Testis (tissue), 2 donors: ENCODE data around the gene CDC20.

ENCODE experiments used
- POLR2A ChIP-seq: fragments of 450-650 bp; IDR thresholded peaks from one replicate; pipeline ENCODE4 v1.6.1; 2017; ENCODE audit warnings: antibody characterized with exemption, mild to moderate bottlenecking, moderate library complexity
- TF ChIP-seq, protein P1 (sequence below), 3 experiments: fragments of 450-650 bp in 2 of 3; fragments of 200-600 bp in 1 of 3; sonication (generic) in 1 of 3; IDR thresholded peaks; one replicate each; pipeline ENCODE4 v1.5.1; 2016 to 2019; ENCODE audit warnings: antibody characterized with exemption in 3 of 3, mild to moderate bottlenecking in 2 of 3, moderate library complexity in 1 of 3

DNA sequence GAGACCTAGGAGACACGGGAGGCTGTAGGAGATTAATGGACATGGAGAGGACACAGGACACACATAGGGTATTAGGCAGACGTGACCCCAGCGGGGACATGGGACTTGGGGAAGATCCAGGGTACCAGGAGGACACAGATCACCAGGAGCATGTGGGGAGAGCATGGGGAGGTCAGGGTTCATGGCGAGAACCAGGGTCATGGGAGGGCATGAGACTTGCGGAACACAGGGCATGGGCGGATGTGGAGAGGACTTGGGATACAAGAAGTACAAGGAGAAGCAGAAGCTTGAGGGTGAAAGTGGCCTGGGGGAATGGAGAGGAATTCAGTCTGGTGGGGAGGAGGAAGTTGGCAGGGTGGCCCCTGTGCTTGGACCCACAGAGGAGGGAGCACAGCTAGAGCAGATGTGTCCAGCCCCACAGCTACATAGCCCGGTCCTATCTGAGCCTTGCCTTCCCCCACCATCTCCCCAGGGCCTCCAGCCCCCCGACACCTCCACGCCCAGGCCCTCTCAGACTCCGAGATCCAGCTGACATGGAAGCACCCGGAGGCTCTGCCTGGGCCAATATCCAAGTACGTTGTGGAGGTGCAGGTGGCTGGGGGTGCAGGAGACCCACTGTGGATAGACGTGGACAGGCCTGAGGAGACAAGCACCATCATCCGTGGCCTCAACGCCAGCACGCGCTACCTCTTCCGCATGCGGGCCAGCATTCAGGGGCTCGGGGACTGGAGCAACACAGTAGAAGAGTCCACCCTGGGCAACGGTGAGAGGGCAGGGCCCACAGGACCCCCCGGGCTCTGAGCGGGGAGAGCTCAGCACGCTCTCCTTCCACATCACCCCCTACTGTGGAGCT, 45.9 kb upstream of the CDC20 start:
- TF ChIP-seq, protein P1, sequence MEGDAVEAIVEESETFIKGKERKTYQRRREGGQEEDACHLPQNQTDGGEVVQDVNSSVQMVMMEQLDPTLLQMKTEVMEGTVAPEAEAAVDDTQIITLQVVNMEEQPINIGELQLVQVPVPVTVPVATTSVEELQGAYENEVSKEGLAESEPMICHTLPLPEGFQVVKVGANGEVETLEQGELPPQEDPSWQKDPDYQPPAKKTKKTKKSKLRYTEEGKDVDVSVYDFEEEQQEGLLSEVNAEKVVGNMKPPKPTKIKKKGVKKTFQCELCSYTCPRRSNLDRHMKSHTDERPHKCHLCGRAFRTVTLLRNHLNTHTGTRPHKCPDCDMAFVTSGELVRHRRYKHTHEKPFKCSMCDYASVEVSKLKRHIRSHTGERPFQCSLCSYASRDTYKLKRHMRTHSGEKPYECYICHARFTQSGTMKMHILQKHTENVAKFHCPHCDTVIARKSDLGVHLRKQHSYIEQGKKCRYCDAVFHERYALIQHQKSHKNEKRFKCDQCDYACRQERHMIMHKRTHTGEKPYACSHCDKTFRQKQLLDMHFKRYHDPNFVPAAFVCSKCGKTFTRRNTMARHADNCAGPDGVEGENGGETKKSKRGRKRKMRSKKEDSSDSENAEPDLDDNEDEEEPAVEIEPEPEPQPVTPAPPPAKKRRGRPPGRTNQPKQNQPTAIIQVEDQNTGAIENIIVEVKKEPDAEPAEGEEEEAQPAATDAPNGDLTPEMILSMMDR (IDR thresholded peaks at IDR 0.05): no peak
- TF ChIP-seq POLR2A: no peak
